Panc1 (cell line): Measurements from ENCODE around the gene MOCS1.

Source experiments
- POLR2AphosphoS5 ChIP-seq: IDR thresholded peaks from 2 replicates; pipeline ENCODE4 v1.6.1; 2012; ENCODE audit warnings: mild to moderate bottlenecking, low read depth, low read length, moderate library complexity
- SIN3A ChIP-seq: IDR thresholded peaks from 2 replicates; pipeline ENCODE4 v1.6.1; 2012; ENCODE audit warnings: low read depth, mild to moderate bottlenecking, low read length, moderate library complexity, borderline replicate concordance; ENCODE audit not compliant: insufficient read depth
- TCF7L2 ChIP-seq: IDR thresholded peaks from 2 replicates; pipeline ENCODE4 v1.6.1; 2011; ENCODE audit warnings: mild to moderate bottlenecking, low read depth, low read length, inconsistent platforms
- TF ChIP-seq, protein P1 (sequence below): fragments of 450-650 bp; IDR thresholded peaks from 2 replicates; pipeline ENCODE4 v1.5.1; 2017; ENCODE audit warnings: mild to moderate bottlenecking
- TF ChIP-seq, protein P2 (sequence below), 2 experiments: IDR thresholded peaks; 2 replicates each; pipeline ENCODE4 v1.6.1; 2011 to 2012; ENCODE audit warnings: low read depth in 2 of 2, control low read depth in 1 of 2, low read length in 1 of 2, mild to moderate bottlenecking in 1 of 2, moderate library complexity in 1 of 2; ENCODE audit not compliant: insufficient read depth in 1 of 2

DNA sequence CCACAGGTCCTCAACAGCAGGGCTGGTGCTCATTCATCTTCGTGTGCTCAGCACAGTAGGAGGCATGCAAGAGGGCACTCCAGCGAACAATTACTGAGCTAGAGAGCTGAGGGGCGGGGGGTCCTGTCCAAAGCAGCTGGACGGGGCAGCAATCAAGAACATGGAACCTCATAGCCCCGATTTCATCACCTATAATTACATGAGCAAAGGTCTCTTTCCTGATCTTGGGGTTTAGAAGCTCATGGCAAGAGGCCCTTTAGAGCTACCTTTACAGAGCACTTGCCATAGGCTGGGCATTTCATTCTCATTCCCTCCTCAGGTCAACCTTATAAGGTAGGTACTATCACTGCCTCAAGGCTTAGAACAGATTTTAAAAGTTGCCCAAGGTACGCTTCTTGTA is 10.4 kb downstream of the MOCS1 start:
- TF ChIP-seq, protein P1, sequence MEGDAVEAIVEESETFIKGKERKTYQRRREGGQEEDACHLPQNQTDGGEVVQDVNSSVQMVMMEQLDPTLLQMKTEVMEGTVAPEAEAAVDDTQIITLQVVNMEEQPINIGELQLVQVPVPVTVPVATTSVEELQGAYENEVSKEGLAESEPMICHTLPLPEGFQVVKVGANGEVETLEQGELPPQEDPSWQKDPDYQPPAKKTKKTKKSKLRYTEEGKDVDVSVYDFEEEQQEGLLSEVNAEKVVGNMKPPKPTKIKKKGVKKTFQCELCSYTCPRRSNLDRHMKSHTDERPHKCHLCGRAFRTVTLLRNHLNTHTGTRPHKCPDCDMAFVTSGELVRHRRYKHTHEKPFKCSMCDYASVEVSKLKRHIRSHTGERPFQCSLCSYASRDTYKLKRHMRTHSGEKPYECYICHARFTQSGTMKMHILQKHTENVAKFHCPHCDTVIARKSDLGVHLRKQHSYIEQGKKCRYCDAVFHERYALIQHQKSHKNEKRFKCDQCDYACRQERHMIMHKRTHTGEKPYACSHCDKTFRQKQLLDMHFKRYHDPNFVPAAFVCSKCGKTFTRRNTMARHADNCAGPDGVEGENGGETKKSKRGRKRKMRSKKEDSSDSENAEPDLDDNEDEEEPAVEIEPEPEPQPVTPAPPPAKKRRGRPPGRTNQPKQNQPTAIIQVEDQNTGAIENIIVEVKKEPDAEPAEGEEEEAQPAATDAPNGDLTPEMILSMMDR: no peak
- no peak for TF ChIP-seq SIN3A
- TF ChIP-seq POLR2AphosphoS5: no peak
- TF ChIP-seq, protein P2, sequence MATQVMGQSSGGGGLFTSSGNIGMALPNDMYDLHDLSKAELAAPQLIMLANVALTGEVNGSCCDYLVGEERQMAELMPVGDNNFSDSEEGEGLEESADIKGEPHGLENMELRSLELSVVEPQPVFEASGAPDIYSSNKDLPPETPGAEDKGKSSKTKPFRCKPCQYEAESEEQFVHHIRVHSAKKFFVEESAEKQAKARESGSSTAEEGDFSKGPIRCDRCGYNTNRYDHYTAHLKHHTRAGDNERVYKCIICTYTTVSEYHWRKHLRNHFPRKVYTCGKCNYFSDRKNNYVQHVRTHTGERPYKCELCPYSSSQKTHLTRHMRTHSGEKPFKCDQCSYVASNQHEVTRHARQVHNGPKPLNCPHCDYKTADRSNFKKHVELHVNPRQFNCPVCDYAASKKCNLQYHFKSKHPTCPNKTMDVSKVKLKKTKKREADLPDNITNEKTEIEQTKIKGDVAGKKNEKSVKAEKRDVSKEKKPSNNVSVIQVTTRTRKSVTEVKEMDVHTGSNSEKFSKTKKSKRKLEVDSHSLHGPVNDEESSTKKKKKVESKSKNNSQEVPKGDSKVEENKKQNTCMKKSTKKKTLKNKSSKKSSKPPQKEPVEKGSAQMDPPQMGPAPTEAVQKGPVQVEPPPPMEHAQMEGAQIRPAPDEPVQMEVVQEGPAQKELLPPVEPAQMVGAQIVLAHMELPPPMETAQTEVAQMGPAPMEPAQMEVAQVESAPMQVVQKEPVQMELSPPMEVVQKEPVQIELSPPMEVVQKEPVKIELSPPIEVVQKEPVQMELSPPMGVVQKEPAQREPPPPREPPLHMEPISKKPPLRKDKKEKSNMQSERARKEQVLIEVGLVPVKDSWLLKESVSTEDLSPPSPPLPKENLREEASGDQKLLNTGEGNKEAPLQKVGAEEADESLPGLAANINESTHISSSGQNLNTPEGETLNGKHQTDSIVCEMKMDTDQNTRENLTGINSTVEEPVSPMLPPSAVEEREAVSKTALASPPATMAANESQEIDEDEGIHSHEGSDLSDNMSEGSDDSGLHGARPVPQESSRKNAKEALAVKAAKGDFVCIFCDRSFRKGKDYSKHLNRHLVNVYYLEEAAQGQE (IDR thresholded peaks at IDR 0.05; ENCODE audit: insufficient read depth in 1 of 2, low read depth in 2 of 2, low read length in 1 of 2): no peak
- TF ChIP-seq TCF7L2: no peak
